ENCODE measurements around the gene SMARCD1. TPM values are rescaled to one million over a fixed set of nuclear protein-coding genes. Genes with fewer than 3 reads are reported as not detected.

Gene SMARCD1
- total and polyA plus RNA-seq, 9 of the 15 experiments (the other 6 are each of a cell fraction or from before 2014, with no cell fraction given): 0.86 to 91.7 (median 48.0) TPM

DNA sequence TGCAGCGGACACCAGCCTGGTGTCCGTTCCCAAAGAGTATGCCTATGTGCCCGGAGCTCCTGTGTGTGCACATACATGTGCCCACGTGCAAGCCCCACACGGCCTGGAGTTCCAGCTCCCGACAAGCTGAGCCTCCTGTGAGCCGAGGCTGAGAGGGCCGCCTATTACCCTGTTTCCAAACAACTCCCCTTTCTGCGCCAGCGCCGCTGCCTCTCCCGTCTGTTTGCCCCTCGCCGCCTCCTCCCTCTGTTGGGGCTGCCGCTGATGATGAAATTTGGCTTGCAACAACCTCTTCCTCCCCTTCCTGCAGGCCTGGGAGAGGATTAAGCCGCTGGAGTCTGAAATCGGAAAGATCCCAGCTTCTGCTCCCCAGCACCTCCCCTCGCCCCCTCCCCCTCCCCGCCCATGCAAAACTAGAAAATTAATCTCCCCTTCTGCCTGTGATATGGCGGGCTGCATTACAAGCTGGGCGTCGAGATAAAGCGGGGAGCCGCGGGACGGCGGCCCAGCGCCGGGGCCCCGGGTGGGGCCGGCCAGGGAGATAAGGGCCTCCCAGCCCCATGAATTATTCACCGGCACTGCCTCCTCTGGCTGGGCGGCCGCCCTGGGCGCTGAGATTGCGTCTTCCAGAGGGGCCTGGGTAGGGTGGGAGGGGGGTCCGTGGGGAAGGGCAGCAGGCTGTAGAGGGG, 34.6 kb upstream of the SMARCD1 start (continued):
- TF ChIP-seq STAG1 (CRISPR knock-in tag; IDR thresholded peaks at IDR 0.05; ENCODE audit: borderline replicate concordance): no peak
- TF ChIP-seq, protein P1, sequence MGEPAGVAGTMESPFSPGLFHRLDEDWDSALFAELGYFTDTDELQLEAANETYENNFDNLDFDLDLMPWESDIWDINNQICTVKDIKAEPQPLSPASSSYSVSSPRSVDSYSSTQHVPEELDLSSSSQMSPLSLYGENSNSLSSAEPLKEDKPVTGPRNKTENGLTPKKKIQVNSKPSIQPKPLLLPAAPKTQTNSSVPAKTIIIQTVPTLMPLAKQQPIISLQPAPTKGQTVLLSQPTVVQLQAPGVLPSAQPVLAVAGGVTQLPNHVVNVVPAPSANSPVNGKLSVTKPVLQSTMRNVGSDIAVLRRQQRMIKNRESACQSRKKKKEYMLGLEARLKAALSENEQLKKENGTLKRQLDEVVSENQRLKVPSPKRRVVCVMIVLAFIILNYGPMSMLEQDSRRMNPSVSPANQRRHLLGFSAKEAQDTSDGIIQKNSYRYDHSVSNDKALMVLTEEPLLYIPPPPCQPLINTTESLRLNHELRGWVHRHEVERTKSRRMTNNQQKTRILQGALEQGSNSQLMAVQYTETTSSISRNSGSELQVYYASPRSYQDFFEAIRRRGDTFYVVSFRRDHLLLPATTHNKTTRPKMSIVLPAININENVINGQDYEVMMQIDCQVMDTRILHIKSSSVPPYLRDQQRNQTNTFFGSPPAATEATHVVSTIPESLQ (CRISPR knock-in tag; IDR thresholded peaks at IDR 0.05): no peak
- TF ChIP-seq, protein P2, sequence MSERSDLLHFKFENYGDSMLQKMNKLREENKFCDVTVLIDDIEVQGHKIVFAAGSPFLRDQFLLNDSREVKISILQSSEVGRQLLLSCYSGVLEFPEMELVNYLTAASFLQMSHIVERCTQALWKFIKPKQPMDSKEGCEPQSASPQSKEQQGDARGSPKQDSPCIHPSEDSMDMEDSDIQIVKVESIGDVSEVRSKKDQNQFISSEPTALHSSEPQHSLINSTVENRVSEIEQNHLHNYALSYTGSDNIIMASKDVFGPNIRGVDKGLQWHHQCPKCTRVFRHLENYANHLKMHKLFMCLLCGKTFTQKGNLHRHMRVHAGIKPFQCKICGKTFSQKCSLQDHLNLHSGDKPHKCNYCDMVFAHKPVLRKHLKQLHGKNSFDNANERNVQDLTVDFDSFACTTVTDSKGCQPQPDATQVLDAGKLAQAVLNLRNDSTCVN (CRISPR knock-in tag; IDR thresholded peaks at IDR 0.05): no peak
- TF ChIP-seq NCOA6 (IDR thresholded peaks at IDR 0.05): no peak
- TF ChIP-seq PREB (CRISPR knock-in tag; IDR thresholded peaks at IDR 0.05): no peak
- peak; percentile 50 for TF ChIP-seq MGA (IDR thresholded peaks at IDR 0.05)
- TF ChIP-seq ELF2 (CRISPR knock-in tag; IDR thresholded peaks at IDR 0.05): no peak; the same call in 1 of the 2 replicates
- no peak for TF ChIP-seq MTF1 (CRISPR knock-in tag; IDR thresholded peaks at IDR 0.05; ENCODE audit: borderline replicate concordance)

Measured in K562 (cell line).